NK-92 treated with Interleukin-12 subunit alpha and Interleukin-12 subunit beta, amount 100 ng/mL, for 24 hours (cell line): ENCODE results near the gene REC8.

Experiments
- DNase-seq: peaks from one replicate; lab custom pipeline; 2025; lab: John Stamatoyannopoulos, UW

The REC8 gene

GRCh38 chr14:24171422-24172260, at the start of gene REC8:
REC8 (plus strand) TSS chr14:24172080; CDS start chr14:24172553, 473 bp downstream.
- no peak for DNase-seq

DNA sequence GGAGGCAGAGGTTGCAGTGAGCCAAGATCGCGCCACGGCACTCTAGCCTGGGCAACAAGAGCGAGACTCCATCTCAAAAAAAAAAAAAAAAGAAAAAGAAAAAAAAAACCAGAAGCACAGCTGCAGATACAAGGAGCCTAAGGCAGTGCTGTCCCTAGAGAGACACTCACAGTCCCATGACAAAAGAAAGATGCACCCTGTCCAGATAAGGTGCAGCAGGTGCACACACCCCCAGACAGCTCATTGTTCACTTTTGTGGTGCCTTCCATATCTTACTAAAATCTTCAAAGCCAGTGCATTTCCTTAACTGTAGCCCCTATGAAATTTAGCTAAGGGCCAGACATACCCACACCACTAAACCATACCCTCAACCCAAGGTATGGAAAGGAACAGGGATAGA, 49.5 kb upstream of the REC8 start:
- DNase-seq: no peak

- DNase-seq: no peak
Observed at GRCh38 chr14:24122898-24123297, 49.0 kb upstream of the REC8 start.

- DNase-seq: no peak
Observed at GRCh38 chr14:24123424-24124417, 48.2 kb upstream of the REC8 start.

- no peak for DNase-seq
Observed at GRCh38 chr14:24126939-24127338, 44.9 kb upstream of the REC8 start.

GRCh38 chr14:24127673-24128072, 44.2 kb upstream of the REC8 start:
- DNase-seq: no peak

DNA sequence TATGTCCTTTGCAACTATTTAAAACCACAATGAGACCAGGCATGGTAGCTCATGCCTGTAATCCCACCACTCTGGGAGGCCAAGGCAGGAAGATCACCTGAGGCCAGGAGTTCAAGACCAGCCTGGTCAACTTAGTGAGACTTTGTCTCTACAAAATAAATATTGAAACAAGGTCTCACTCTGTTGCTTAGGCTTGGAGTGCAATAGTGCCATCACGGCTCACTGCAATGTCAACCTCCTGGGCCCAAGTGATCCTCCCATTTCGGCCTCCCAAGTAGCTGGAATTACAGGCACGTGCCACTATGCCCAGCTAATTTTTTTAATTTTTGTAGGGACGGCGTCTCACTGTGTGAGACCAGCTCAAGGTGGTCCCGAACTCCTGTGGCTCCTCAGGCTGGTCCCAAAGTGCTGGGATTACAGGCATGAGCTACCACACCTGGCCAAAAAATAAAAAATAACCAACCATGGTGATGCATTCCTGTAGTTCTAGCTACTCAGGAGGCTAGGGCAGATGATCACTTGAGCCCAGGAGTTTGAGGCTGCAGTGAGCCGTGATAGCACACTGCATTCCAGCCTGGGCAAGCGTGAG, 42.4 kb upstream of the REC8 start:
- no peak for DNase-seq

GRCh38 chr14:24130380-24130716, 41.5 kb upstream of the REC8 start, which contains the start of gene FITM1:
FITM1 (plus strand) TSS chr14:24130659; CDS start chr14:24131564, 905 bp downstream.
- DNase-seq: no peak

- DNase-seq: no peak
Observed at GRCh38 chr14:24130717-24131548, 40.9 kb upstream of the REC8 start.

DNA sequence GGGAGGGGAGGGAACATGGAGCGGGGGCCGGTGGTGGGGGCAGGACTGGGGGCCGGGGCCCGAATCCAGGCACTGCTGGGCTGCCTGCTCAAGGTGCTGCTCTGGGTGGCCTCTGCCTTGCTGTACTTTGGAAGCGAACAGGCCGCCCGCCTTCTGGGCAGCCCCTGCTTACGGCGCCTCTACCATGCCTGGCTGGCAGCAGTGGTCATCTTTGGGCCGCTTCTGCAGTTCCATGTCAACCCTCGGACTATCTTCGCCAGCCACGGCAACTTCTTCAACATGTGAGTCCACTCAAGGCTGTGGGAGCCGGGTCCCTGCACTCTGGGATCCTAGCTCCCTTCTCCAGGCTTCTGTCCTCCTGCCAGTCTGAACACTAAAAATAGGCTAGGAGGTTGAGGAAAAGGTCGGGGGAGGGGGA, 40.3 kb upstream of the REC8 start:
- no peak for DNase-seq

GRCh38 chr14:24132061-24132685, 39.7 kb upstream of the REC8 start:
- DNase-seq: no peak

DNA sequence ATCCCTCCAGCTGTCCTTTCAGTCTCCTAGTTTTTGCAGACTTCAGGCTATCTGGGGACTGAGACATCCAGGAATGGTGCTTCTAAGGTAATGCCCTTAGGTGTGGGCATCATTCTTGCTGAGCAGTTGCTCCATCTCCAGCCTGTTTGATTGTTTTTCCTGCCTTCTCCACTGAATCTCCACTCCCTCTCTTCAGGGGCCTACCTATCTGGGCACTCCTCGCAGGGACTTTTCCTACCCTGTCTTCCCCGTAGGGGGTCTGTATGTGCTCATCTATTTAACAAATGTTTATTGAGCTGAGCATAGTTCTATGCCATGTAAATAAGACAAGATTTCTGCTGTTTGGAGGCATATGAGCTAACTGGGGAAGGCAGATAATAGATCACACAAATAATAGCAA, 38.9 kb upstream of the REC8 start:
- no peak for DNase-seq

GRCh38 chr14:24133735-24134134, 38.1 kb upstream of the REC8 start:
- no peak for DNase-seq

DNA sequence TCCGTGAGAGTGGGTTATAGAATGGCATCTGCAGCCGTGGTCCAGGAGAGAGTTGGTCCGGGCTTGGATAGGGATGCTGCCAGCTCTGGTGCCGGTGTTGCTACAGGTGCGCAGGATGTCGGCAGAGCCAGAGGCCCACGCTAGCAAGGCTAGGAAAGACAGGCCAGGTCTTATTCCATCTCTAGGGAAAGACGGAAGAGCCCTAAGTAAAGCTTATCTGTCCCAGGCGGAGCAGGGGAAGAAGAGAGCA, 36.4 kb upstream of the REC8 start:
- DNase-seq: no peak

DNA sequence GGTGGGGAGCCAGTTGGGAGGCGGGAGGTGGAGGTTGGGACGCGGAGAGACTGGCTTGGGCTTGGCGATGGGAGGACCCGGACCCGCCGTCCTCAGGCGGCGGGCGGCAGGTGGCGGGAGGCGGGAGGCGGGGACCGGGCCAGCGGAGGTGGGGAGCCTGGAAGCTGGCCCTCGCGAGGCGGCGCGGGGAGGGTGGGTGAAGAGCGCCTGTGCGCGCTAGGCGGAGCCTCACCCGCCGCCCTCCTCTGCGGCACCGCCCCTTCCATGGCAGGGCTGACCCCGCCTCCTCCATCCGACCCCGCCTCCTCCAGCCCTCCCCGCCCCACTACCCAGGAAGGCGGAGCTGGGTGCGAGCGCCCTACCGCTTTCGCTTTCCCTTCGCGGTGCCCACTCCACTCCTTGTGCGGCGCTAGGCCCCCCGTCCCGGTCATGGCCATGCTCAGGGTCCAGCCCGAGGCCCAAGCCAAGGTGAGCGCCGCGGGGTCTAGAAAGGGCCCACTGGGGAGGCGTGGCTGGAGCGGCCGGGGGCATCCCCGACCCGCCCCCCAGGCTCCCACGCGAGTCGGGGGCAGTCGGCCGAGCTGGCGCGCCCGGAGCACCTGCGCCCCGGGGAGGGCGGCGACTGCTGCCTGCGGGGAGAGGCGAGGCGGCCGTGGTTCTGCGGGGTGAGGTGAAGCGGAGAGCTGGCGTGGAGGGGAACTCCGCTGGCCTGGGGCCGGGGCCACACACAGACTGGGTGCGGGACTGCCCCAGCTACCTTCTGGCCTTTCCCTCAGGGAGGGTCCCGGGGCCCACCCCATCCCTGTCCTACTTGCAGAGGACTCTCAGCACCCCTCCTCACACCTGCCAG, 35.8 kb upstream of the REC8 start, which contains the start of gene PSME1:
PSME1 (plus strand) TSS at position 361 of the 850 bp plus-strand sequence; CDS start at position 430, 69 bp downstream.
- peak; percentile 90 for DNase-seq

DNA sequence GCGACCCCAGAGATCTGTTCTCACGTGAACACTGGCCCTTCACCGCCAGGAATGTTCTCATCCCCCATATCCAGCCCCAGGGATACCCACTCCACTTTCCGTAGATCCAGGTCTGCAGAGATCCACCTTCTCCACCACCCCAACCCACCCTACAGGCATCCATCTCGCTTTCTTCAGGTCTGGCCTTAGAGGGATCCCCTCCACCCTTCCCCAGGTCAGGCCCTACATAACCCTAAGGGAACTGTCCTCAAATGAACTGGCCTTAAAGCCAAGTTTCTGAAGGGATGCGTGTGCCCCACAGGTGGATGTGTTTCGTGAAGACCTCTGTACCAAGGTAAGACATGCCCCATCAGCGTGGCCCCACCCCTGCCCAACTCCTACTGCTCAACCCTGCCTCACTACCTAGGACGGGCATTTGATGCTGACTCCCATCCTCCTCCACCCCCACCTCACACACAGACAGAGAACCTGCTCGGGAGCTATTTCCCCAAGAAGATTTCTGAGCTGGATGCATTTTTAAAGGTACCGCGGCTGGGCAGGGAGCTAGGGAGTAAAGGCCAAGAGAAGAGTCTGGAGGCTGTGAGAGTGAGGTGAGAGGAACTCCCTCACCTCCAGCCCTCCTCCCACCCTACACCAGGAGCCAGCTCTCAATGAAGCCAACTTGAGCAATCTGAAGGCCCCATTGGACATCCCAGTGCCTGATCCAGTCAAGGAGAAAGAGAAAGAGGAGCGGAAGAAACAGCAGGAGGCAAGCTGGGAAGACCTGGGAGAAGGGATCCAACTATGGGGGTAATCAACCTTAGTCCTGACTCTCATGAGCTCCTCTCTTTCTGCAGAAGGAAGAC, 35.0 kb upstream of the REC8 start:
- no peak for DNase-seq

DNA sequence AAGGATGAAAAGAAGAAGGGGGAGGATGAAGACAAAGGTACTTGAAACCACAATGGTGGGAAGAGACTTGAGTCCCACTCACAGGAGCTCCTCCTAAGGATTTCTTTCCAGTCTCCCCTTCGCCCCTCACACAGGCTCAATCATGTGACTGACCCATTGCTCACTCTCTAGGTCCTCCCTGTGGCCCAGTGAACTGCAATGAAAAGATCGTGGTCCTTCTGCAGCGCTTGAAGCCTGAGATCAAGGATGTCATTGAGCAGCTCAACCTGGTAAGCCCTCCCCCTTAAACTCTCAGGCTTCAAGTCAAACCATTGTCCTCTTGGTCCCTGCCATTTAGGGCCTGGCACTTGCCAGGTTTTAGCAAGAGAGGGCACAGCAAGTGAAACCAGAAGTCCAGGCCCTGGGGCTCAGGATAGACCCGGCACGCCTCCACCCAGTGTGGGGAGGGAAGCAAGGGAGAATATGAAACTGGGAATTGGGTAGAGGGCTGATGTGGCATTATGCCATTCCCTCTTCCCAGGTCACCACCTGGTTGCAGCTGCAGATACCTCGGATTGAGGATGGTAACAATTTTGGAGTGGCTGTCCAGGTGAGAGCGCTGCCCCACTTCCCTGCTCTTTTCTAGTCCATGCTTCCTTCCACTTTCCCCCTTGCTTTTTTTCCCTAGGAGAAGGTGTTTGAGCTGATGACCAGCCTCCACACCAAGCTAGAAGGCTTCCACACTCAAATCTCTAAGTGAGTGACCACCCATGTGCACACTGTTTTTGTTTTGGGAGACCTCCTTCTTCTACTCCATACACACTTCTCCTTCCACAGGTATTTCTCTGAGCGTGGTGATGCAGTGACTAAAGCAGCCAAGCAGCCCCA, 34.1 kb upstream of the REC8 start:
- DNase-seq: no peak
